Activated naive CD4-positive, alpha-beta T cell treated with Interleukin-2 at 50 U/mL for 16 hours (primary cell): Measurements from ENCODE around the gene FARS2.
"Not testable (repeated sequence)": the region's sequence is repeated elsewhere in the genome, so short reads cannot be mapped to it uniquely, and the experiment has no call there.

Experiments used
- DNase-seq: peaks from one replicate; pipeline ENCODE4 v3.0.0-alpha.2; 2020

Gene FARS2

GRCh38 chr6:5645328-5646290, 384.3 kb downstream of the FARS2 start:
- DNase-seq = no peak

DNA sequence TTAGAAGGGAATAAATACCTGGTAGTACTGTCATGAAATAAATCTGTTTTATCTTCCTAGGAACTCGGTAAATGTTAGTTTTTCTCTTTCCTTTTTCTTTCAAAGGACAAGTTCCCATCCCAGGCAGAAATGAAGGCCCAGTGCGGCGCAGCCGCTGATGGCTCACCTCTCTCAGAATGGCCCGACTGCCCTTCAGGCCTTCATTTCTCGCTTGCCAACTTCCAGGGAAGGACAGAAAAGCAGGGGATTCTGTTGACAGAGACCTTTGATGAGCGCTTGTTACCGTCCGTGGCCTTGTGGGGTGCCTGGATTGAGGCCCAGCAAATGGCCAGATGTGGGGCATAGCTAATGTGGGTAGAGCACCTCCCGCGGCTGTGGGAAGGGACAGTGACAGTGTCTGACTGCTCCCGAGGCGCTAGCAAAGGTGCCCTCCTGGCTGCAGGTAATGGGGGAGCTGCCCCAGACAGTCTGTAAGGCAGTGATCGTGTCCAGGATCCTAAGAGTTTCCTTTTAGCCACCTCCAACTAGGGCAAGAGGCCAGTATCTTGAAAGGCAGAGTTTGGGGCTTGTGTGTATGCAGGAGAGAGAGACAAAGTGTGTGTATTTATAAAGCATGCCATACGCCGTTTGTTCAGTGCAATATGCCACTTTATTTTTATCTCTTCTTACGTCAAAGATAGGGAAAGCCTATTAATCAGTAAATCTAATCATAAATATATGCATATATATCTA, 391.3 kb downstream of the FARS2 start:
- no peak for DNase-seq

- DNase-seq = no peak
Measured at GRCh38 chr6:5653801-5654200, 392.5 kb downstream of the FARS2 start.

- no peak for DNase-seq
Measured at GRCh38 chr6:5656226-5656625, 394.9 kb downstream of the FARS2 start.

DNA sequence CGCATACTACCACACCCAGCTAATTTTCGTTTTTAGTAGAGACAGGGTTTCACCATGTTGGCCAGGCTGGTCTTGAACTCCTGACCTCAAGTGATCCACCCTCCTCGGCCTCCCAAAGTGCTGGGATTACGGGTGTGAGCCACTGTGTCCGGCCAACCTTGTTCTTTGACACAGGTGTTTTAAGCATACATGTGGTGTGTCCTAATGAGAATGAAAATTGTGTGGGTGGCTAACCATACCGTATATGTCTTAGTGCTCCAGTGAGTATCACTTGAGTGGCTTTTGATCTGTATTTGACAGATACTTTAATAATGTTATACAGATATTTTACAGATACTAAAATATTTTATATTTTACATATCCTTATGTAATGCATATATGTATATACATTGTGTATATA, 395.4 kb downstream of the FARS2 start:
- DNase-seq = not testable (repeated sequence)

DNA sequence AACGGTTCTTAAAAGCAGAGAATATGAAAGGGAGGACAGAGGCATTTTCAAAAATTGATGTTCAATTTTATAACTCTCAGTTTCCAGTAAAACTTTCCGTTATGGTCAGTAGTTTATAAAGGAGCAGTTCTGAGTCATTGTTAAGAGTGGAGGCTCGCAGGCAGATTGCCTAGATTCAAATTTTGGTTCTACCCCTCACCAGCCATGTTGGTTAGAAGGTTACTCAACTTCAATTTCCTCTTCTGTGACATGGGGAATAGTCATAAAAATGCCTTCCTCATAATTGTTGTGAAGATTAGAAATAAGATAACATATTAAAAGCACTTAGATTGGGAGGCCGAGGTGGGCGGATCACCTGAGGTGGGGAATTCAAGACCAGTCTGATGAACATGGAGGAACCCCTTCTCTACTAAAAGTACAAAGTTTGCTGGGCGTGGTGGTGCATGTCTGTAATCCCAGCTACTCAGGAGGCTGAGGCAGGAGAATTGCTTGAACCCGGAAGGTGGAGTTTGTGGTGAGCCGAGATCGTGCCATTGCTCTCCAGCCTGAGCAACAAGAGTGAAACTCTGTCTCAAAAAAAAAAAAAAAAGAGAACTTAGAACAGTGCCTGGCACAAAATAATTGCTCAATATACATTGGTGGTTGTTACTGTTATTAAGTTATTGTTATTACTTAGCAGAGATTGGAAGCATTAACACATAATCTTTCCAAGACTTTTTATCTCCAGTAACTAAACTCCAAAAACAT, 396.5 kb downstream of the FARS2 start:
- DNase-seq = no peak

- no peak for DNase-seq
Measured at GRCh38 chr6:5659467-5659866, 398.2 kb downstream of the FARS2 start.

GRCh38 chr6:5660772-5661171, 399.5 kb downstream of the FARS2 start:
- no peak for DNase-seq

DNA sequence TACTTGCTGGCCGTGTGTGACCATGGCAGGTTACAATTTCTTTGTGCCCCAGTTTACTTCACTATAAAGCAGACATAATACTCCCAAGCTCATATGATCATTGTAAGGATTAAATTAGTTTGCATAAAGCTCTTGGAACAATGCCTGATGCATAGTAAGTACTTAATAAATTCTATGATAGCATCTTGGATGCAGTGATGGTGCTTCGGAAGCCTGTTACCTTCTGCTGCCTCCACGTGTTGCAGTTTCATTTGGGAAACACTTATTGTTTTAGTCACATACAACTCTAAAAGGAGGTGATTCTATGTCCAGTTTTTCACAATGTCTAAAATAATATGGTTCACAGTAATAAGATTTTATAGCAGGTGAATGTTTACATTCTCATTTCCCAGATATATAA, 401.5 kb downstream of the FARS2 start:
- no peak for DNase-seq

DNA sequence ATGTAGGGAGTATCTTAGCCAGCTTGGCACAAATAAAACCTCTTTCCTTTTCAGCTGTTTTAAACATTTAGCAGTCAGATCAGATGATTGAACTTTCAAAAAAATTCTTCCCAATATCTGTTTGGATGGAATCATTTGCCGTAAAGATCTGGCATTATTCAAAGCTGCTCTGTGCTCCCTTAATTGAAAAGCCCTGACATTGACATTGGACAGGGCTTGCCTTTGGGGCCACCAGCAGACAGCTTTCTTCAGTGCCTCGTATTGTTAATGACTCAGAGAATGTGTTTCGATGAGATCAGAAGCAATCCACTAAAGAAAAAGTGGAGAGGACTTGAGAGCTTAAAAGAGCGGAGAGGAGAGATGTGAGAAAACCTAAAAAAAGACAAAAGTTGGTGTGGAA, 401.9 kb downstream of the FARS2 start:
- no peak for DNase-seq

DNA sequence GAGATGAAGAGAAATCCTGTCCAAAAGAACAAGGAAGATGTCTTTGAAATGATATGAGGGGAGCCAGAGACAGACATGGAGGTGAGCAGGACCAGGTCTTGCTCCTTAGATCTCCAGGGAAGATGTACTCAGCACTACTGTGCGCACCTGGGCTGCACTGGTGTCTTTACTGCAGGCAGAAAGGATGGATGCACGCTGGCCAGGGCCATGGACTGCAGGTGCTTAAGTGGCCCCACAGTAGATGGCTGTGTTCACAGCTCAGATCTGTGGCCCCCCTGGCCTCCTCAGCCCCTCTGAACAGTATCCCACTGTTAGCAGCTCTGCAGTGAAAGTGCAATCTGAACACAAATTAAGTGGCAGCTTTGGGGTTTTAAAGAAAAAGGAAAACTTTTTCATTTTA, 402.4 kb downstream of the FARS2 start:
- DNase-seq = no peak

- no peak for DNase-seq
Measured at GRCh38 chr6:5664149-5664548, 402.8 kb downstream of the FARS2 start.

GRCh38 chr6:5665173-5665572, 403.9 kb downstream of the FARS2 start:
- DNase-seq = no peak

GRCh38 chr6:5665667-5666066, 404.4 kb downstream of the FARS2 start:
- no peak for DNase-seq

- no peak for DNase-seq
Measured at GRCh38 chr6:5666695-5667094, 405.4 kb downstream of the FARS2 start.

DNA sequence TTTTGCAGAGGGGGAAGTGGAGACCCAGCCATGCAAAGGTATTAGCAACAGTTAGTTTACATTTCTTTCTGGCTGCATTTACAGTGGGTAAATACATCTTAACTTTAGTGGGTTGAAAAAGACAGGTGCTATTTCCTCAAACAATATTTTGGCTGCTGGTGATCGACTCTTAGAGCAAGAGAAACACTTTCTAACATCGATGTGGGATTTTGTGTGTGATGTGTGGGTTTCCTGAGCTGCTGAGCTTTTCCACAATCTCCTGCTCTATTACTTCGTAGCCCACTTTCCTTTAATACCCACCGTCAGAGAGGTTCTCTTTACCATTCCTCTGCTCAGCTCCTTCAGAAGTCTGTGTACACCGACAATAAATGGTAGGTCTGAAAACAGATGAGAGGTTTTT, 406.4 kb downstream of the FARS2 start:
- DNase-seq = no peak

DNA sequence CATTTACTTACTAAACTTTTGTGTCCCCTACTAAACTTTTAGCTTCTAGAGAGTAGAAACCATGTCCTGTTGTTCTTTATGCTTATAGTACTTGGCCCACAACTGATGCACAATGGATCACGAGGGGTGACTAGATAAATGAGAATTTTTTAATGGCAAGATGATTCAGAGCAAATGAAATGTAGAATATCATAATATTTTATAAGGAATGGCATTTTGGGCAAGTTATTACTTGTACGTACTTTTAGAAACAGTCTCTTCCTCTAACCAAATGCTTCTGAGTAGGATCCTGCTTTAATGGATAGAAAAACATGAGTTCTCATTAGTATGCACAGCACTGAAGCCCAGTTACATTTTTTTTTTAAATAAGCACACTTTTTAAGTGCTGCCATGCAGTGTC, 409.1 kb downstream of the FARS2 start:
- DNase-seq = no peak

DNA sequence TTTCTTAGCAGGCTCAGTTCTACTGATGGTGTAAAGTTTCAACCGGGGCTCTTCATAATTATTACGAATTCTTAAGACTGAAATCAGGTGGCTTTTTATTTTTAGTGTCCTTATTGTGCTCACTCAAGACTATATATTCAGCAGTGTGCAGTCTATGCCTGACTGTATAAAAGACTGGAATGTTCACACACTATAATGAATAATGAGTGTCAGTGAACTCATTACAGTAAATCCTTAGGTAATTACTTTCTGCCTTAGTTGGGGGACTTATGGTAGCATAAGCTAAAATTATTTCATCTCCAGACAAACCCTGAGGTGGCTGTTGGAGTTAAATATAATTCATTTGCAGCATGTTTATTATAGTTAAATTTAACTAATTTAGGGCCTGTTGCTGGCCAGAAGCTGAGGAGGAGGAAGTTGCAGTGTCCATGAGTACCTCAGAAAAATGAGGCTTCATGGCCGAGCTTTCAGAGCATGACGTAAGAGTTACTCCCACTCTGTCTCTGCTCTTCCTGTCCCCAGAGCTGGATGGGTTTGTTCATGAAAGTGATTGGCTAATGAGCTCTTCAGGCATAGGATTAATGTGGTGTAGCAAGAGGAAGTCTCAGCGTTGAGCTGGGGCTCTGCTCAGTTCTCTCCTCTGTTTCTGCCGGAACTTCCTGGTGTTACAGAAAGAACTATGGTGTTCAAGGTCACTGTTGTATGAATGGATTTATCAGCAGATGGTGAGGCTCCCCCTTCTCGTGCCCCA, 409.7 kb downstream of the FARS2 start:
- no peak for DNase-seq

- DNase-seq = no peak
Measured at GRCh38 chr6:5671601-5672559, 410.6 kb downstream of the FARS2 start.

GRCh38 chr6:5672581-5673011, 411.3 kb downstream of the FARS2 start:
- DNase-seq = no peak

GRCh38 chr6:5673019-5673790, 411.9 kb downstream of the FARS2 start:
- DNase-seq = no peak
